EL (cell line): Measurements from ENCODE around the gene ATP6V0E1.
"Not testable (repeated sequence)": the region's sequence is repeated elsewhere in the genome, so short reads cannot be mapped to it uniquely, and the experiment has no call there.

Source experiments
- DNase-seq: peaks from one replicate; pipeline ENCODE4 v3.0.0-alpha.2; 2016

Gene ATP6V0E1

DNA sequence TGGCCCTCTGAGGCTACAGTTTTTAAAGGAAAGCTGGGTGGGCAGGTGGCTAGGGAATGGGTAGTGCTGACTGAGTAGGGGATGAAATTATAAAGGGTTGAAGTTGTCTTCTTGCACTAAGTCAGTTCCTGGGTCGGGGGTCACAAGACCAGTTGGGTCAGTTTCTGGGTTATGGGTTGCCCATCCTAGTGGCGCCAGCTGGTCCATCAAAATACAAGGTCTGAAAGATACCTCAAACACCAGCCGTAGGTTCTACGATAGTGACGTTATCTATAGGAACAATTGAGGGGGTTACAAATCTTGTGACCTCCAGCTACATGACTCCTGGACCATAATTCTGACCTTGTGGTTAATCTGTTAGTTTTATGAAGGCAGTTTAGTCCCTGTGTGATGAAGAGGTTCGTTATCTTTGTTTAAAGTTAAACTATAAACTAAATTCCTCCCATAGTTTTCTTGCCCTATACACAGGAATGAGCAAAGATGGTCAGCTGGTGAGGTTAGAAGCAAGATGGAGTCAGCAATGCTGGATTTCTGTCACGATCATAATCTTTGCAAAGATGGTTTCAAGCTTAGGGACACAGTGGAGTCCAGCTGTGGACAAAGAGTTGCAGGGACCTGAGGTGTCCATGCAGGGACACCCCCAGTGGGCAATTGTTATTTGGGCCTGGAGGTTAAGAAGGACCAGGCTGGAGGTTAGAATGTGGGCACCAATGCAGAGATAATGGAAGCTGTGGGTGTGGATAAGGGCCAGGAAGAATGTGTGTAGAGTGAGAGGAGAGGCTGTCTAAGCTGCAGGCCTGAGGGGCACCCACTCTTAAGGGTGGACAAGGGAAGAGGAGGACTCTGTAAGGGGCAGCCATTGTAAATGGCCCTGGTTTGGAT lies 58.6 kb downstream of the ATP6V0E1 start:
- DNase-seq: peak; percentile 42

DNA sequence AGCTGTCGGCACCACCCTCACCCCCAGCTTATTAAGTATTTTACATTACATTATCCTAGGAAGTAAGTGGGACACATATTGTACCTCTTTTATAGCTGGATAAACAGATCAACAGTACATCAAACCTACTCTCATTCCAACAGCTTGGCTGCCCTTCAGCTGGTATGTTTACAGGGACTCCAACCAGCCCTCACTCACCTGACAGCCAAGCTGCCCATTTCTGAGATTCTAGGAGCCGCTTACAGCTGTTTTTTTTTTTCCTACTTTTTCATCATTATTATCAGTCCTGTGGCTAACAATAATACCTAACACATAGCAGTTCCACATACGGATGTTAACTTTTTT lies 59.2 kb downstream of the ATP6V0E1 start:
- DNase-seq: no peak

DNA sequence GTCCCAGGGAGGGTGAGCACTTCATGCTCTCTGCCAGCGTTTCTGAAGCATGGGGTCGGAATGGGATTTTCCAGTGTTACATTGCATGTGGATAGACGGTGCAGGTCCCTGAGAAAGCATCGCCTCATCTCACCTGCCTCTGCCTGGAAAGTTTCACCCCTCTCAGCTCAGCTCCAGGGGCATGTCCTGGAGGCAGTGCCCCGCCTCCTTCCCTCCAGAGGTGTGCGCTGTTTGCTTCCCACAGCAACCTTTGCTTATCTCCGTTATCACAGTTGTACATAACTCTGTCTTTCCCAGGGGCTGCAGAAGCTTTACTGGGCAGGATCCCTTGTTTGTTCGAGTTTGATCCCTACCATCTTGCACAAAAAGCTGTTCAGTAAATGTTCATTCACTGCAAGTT lies 61.9 kb downstream of the ATP6V0E1 start:
- no peak for DNase-seq

DNA sequence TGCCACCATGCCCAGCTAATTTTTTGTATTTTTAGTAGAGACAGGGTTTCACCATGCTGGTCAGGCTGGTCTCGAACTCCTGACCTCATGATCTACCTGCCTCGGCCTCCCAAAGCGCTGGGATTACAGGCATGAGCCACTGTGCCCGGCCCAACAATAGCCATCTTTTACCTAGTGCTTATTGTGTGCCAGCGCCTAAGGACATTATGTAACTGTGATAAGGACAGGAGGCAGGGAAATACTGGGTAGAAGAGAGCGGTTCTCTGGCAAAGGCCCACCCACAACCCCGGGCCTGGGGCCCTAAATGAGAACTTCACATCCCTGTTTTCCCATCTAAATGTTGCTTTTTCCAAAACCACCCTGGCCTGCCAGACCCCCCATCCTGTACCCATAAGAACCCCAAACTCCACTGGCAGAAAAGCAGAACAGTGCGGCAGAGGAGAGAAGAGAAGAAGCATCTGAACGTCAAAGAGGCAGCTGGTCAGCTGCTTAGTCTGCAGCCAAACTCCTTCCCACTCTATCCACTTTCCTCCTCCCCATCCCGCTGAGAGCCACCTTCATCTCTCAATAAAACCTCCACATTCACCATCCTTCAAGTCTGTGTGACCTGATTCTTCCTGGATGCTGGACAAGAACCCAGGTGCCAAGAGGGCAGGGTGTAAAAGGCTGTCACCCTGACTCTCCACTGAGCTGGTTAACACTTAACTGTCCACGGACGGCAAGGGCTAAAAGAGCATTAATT lies 63.7 kb downstream of the ATP6V0E1 start:
- DNase-seq: not testable (repeated sequence)

DNA sequence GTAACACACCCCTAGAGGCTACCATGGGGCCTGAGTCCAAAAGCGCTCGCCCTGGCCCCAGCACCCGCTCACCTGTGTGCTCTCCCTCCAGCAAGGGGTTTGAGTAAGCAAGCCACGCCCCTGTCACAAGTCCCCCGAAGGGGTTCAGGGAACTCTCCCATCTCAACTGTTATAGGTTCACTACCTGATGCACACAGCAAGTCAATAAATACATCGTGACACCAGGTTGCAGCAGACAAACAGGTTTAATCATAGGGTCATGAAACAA lies 64.2 kb downstream of the ATP6V0E1 start:
- DNase-seq: no peak

DNA sequence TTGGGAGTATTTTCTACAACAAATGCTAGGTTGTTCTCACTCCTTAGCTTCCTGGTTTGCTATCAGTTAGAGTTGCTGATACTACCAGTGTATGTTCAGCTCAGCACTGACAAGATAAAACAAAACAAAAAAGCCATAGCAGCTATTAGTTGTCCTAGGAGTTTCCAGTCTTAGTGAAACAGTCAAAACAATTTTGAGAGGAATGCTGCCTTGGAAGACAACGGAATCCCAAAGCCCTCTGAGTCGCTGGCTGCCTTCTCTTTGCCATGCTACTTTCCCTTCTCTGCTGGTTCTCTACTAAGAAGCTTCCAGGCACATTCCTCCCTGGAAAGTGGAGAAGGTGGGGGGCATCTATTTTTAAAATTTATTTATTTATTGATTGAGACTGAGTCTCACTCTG lies 67.2 kb downstream of the ATP6V0E1 start:
- DNase-seq: peak; percentile 33

DNA sequence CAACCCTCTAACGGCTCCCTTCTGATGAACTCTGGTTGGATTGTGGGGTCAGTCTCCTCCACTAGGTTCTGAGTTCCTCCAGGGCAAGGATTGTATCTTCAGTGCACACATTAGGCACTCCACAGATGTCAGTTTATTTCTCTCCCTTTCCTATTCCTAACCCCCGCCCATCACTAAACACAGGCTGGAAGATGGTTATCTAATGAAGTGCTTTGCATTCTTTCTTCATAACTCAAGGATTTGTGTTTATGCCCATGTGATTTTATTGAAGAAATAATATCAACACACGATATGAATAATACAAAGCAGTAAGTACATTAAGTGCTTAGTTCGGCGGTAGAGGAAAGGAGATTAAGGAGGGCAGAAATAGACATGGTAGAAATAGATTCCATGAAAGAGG lies 68.2 kb downstream of the ATP6V0E1 start:
- peak; percentile 89 for DNase-seq

DNA sequence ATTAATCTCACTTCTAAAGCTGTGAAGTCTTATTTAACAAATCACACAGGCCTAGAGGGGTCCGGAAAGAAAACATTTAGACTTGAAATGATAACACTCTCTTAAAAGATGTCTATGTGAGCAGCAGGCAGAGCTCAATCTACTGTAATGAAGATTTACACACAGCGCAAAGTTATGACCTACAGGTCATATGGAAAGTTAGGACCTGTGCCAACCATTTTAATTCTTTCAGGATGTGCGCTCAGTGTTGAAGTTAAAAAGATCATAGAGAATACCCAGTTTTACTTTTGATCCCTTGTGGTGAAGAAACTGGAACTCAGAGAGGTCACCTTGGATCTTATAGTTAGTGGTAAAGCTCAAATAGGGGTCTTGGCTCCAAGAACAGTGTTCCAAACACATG lies 69.5 kb downstream of the ATP6V0E1 start:
- DNase-seq: no peak

DNA sequence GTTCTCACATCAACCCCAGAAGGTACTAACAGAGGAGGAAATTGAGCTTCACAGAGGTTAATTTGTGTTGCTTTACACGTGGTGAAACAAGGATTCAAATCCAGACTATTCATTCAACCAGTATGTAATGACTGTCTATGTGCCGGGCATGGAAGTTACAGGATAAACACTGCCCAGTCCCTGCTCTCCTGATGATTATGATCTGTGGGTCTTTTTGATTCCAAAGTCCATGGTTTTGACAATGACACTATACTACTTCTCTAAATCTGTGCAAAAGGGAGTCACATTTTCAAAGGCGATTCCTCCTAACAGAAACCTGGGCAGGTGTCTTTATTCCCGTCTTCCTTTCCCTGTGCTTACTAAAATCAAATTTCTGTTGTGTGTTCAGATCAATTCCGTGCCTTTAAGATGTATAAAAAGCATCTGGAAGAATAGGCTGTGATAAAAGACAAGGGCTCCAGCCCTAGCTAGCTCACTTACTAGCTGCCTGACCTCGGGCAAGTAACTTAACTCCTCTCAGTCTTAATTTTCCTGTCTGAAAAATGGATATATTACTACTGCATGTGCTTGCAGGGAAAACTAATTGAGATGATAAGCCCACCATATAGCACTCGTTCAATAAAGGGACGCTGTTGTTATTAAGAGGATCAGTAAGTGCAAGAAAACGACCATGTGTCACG lies 71.6 kb downstream of the ATP6V0E1 start:
- DNase-seq: no peak

DNA sequence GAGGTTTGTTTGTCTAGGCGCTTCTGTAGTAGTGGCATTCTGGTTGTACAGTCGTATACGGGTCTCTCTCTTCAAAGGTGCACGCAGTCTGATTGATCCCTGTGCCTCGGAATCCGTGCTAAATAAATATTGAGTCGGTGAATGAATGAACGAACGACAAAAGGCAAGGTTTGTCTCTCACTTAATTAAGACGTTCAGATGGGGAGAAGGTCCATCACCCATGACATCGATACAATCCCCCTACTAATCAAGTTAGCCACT lies 72.1 kb downstream of the ATP6V0E1 start:
- no peak for DNase-seq

DNA sequence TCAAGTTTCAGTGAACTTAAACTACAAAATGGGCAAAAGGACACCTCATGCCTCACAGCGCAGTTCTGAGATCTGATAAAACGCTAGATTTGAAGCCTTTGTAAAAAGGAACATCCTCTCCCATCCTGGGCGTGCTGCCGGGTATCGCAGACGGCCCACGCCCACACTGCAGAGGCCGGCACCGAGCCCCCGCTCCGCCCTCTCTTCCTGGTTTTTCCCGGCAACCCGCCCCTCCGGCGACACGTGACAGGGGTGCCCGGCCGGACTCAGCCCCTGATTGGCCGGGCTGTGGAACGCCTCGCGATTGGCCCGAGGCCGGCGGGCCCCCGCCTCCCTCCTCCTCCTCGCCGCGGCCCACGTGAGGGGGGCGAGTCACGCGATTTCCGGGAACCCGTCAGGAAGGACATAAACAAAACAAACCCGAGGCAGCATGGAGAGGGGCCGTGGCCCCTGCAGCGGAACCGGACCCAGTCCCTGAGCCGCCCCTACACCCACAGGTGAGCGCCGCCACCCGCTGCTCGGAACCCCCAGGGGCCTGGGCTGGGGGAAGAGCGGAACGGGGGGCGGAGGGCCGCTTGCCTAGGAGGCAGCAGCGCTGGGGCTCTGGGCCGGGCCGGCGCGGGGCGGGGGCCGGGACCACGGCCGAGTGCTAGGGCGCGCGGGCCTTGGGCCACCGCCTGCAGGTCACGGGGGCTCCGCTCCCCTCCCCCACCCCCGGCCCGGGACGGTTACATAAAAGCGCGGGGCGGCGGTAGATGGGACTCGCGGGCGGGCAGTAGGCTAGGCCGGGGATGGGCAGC lies 72.6 kb downstream of the ATP6V0E1 start, which contains the start of gene CREBRF:
Gene CREBRF (plus strand): TSS at position 370 of the 800 bp plus-strand sequence. CDS start 24,424 bp downstream, outside the sequence.
- DNase-seq: peak; percentile 97

DNA sequence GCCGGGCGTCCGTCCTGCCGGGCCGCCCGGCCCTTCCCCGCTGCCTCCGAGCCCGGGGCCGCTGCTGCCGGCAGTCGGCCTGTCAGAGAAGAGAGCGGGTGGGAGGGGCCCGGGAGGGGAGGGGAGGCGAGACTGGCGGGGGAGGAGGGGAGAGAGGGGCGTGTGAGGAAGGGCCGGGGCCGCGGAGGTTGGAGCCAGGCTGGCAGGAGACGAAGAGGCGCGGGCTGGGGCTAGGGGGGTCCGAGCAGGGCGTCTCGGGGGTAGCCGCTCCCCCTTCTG lies 73.2 kb downstream of the ATP6V0E1 start:
- no peak for DNase-seq

DNA sequence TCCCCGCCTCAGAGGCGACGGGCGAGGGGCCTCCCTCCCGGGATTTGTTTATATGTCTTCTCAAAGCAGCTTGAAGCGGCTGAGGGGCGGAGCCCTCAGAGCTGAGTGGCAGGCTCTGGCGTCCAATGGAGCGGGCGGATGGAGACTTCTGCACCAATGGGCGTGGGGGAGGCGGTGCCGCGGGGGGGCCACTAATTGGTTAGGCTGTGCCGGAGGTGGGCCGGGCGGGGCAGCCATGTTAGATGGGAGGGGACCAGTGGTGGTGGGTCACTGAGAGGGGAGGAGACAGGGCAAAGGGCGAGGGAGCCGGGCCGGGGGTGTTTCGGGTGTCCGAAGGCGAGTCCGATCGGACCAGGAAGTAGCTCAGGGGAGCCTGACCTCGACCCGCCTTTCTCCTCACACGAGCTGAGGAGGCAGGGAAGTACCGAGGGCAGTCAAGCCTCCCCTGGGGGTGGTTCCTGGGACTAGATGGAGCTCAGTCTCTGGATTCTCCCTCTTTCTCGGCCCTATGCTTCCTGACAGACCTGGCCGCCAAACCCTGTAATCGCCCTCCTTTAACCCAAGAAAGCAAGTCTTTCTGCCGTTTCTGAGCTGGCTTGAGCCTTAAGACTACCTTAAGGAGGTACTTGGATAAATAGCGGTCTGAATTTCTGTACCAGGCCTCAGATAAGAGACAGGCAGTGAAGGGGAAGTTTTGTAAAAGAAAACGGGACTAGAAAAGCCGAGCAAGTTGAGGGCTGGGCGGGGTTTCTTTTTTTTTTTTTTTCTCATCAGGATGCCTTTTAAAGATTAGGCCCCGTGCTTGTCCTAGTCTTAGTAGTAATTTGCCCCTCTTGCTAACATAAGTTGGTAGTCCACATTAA lies 73.7 kb downstream of the ATP6V0E1 start:
- peak; percentile 98 for DNase-seq

DNA sequence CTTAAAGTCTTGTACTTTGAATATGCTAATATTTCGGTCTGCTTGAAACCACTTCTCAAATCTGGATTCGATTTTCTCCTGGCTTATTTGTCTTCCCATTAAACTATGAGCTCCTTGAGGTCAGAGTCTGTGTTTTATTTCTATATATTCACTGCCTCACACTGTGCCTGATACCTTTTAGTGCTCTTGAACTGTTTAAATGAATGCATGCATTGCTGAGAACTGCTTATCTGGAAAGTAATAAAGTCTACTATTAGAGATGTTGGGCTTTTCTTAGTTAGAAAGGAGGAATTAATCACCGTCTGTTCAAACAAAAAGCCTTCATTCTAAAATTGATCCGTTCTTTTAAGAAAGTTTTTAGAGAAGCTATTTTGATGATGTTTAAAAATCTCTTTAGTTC lies 78.6 kb downstream of the ATP6V0E1 start:
- no peak for DNase-seq

DNA sequence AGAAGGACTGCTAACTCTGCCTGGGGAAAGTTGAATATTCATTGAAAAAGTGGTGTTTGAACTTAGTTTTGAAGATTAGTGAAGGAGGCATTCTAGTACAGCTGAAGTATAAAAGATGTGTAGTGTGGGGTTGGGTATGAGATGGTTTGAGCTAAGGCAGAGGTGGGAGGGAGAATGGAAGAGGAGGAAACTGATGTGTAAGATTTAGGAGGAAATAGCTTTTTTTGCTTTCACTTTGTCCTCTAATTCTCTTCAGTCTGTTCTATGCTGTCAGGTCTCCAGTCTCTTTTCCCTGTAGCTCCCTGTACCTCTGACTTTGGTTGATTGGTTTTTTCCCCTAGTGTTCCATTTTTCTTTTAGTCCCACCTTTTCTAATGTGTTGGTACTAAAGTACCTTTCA lies 81.6 kb downstream of the ATP6V0E1 start:
- DNase-seq: no peak

DNA sequence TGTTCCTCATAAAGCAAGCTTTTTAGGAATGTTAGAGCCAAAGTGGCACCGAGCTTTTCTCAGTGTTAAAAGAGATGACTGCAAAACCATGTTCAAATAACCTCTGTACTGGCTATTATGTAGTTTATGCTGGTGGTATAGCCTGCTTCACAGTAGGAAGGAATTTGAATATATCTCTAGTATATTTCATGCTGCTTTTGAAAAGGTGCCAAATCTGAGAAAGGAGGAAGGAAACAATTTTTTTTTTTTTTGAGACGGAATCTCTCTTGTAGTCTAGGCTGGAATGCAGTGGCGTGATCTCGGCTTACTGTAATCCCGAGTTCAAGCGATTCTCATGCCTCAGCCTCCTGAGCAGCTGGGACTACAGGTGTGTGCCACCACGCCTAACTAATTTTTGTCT lies 86.1 kb downstream of the ATP6V0E1 start:
- DNase-seq: no peak

DNA sequence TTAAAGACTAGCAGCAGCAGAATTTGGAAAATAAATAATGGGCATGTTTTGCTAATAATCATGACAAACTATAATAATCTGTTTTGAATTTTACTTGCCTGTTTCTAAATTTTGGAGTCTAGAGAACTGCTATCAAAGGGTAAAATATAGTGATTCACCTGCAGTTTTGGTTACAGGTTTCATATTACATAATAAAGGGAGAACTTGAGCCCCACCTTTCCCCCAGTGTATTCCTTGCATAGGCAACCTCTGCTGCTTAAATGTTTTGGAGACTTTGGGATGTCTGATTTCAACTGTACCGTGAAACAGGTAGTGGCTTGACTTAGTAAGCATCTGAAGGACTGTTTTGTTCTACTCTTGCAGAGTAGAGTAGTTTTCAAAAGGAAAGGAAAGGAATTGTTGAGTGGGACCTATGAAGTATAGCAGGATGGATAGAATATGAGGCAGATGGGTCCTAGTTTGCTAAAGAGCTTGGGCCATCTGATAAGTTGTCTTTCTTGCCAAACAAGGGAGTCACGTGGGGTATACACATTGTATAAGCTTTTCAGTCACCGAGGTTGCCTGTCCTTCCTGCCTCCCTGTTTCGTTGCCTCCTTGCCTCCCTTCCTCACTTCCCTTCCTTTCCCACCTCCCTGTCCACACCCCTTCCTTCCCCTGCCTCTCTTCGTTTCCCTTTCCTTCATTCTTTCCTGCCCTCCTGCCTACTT lies 91.7 kb downstream of the ATP6V0E1 start:
- DNase-seq: no peak

DNA sequence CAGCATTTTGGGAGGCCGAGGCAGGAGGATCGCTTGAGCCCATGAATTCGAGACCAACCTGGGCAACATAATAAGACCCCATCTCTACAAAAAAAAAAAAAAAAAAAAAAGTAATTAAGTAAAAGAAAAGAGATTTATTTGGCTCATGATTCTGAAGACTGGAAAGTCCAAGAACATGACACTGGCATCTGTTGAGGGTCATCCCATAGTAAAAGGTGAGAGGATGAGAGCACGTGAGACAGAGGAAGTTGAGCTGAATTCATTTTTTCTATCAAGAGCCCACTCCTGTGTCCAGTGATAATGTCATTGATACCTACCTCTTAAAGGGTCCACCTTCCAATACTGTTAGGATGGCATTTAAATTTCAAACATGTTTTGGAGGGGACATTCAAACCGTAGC lies 92.4 kb downstream of the ATP6V0E1 start:
- no peak for DNase-seq

DNA sequence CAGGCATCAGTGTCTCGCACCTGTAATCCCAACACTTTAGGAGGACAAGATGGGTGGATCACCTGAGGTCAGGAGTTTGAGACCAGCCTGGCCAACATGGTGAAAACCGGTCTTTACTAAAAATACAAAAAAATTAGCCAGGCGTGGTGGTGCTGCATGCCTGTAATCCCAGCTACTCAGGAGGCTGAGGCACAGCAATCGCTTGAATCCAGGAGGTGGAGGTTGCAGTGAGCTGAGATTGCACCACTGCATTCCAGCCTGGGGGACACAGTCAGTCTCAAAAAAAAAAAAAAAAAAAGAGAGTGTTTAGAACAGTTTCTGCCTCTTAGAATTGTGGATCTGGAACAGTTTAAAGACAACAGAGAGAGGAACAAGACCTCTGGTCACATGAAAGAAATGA lies 92.9 kb downstream of the ATP6V0E1 start:
- not testable (repeated sequence) for DNase-seq

DNA sequence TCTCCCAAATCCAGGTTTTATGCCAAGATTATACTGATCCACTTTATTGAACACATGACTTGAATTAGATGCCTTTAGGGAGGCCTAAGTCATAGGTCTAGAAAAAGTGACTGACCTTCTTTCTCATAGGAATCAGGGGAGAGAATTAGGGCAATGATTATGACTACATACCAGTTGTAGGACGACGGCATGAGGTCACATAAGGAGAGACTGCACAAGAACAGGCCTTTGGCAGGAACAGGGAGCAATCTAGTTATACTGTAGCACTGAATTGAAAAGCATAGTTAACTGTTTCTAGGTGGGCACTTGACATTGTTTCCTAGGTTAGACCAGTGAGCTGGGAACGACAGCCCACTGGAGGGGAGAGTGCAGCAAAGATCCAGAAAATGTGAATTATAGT lies 95.3 kb downstream of the ATP6V0E1 start:
- DNase-seq: no peak
